Ectodermal cell (in vitro differentiated cells): Measurements from ENCODE around the gene RPL3. TPM values are rescaled to one million over a fixed set of nuclear protein-coding genes. Genes with fewer than 3 reads are reported as not detected.

Source experiments
- H3K27ac ChIP-seq: 2 replicates; pipeline ENCODE4 v1.7.0; 2013; ENCODE audit warnings: mild to moderate bottlenecking, low read depth, low read length; ENCODE audit not compliant: insufficient read depth, poor library complexity, severe bottlenecking
- H3K27me3 ChIP-seq: 2 replicates; pipeline ENCODE4 v1.7.0; 2013; ENCODE audit warnings: mild to moderate bottlenecking, low read length; ENCODE audit not compliant: insufficient read depth, control insufficient read depth, poor library complexity, severe bottlenecking
- H3K36me3 ChIP-seq: one replicate; pipeline ENCODE4 v1.7.0; 2013; ENCODE audit warnings: low read length; ENCODE audit not compliant: control insufficient read depth, insufficient read depth
- H3K4me1 ChIP-seq: one replicate; pipeline ENCODE4 v1.7.0; 2013; ENCODE audit warnings: low read length; ENCODE audit not compliant: control insufficient read depth, insufficient read depth
- H3K4me3 ChIP-seq: 2 replicates; pipeline ENCODE4 v1.7.0; 2013; ENCODE audit warnings: low read depth, low read length, control low read depth; ENCODE audit not compliant: insufficient read depth
- H3K9me3 ChIP-seq: 2 replicates; pipeline ENCODE4 v1.7.0; 2013; ENCODE audit warnings: mild to moderate bottlenecking, low read length, moderate library complexity; ENCODE audit not compliant: control insufficient read depth
- WGBS, 2 experiments: methylation state at CpG; one replicate each; pipeline ENCODE4 v1.1.7; 2013; ENCODE audit warnings: missing lambda C conversion rate in 2 of 2; 5-methylcytosine and 5-hydroxymethylcytosine counted together
- polyA plus RNA-seq, 4 experiments: library from polyadenylated mRNA; stranded (reverse); fragments of 50-300 nt; gene quantifications; one replicate each; pipeline ENCODE4 v1.2.3, GENCODE V29; 2013

RPL3 gene
- polyA plus RNA-seq (2013, experiment 1 of 4): 3,399 TPM
- polyA plus RNA-seq (2013, experiment 2 of 4): 3,309 TPM
- polyA plus RNA-seq (2013, experiment 3 of 4): 3,318 TPM
- polyA plus RNA-seq (2013, experiment 4 of 4): 3,633 TPM

GRCh38 chr22:39319284-39320022, at the start of gene RPL3:
TSS of gene RPL3 (minus strand) at chr22:39319623. CDS start at chr22:39319597, 26 bp downstream.
- Histone ChIP-seq H3K4me1 (peaks cover 28% of the 10 kb centered on the region), H3K4me3 (peak within 1 kb of the TSS; percentile 98), H3K9me3 (no peaks in the 10 kb centered on the region), H3K27me3 (no peaks in the 10 kb centered on the region), H3K27ac (peak within 1 kb of the TSS; percentile 98), H3K36me3 (peaks cover 38% of the 10 kb centered on the region)
- 0% methylated on average over 65 of the region's 65 CpGs for WGBS, 2 experiments

GRCh38 chr22:39369186-39369585, 49.8 kb upstream of the RPL3 start:
- Histone ChIP-seq H3K27me3 (no peaks in the 10 kb centered on the region), H3K27ac (no peak overlapping the region), H3K4me1 (peaks cover 7% of the 10 kb centered on the region), H3K4me3 (no peak overlapping the region), H3K36me3 (no peaks in the 10 kb centered on the region), H3K9me3 (no peaks in the 10 kb centered on the region)
- WGBS, 2 experiments: 80 to 81% methylated on average over 6 of the region's 6 CpGs

- Histone ChIP-seq H3K9me3 (no peaks in the 10 kb centered on the region), H3K4me1 (peaks cover 14% of the 10 kb centered on the region), H3K27ac (no peak overlapping the region), H3K27me3 (no peaks in the 10 kb centered on the region), H3K4me3 (no peak overlapping the region), H3K36me3 (no peaks in the 10 kb centered on the region)
- 85 to 87% methylated on average over 9 of the region's 9 CpGs for WGBS, 2 experiments
These were observed 49.1 kb upstream of the RPL3 start for GRCh38 chr22:39368461-39368911.

- Histone ChIP-seq H3K27me3 (no peaks in the 10 kb centered on the region), H3K36me3 (no peaks in the 10 kb centered on the region), H3K27ac (no peak overlapping the region), H3K9me3 (no peaks in the 10 kb centered on the region), H3K4me1 (peaks cover 19% of the 10 kb centered on the region), H3K4me3 (no peak overlapping the region)
- 91 to 93% methylated on average over 9 of the region's 9 CpGs for WGBS, 2 experiments
These were observed 47.6 kb upstream of the RPL3 start for GRCh38 chr22:39367035-39367434.

- 85 to 95% methylated on average over 3 of the region's 3 CpGs for WGBS, 2 experiments
- Histone ChIP-seq H3K9me3 (no peaks in the 10 kb centered on the region), H3K4me1 (peaks cover 23% of the 10 kb centered on the region), H3K4me3 (no peak overlapping the region), H3K27me3 (no peaks in the 10 kb centered on the region), H3K36me3 (no peaks in the 10 kb centered on the region), H3K27ac (no peak overlapping the region)
These were observed 46.0 kb upstream of the RPL3 start for GRCh38 chr22:39365492-39365780.

- no peaks in the 10 kb centered on the region for H3K27me3 ChIP-seq
- WGBS, 2 experiments: 91 to 92% methylated on average over 11 of the region's 11 CpGs
- H3K9me3 ChIP-seq: no peaks in the 10 kb centered on the region
- no peak overlapping the region for H3K4me3 ChIP-seq
- no peaks in the 10 kb centered on the region for H3K36me3 ChIP-seq
- H3K4me1 ChIP-seq: peaks cover 25% of the 10 kb centered on the region
- no peak overlapping the region for H3K27ac ChIP-seq
These were observed 45.5 kb upstream of the RPL3 start for GRCh38 chr22:39364714-39365491.

- no peaks in the 10 kb centered on the region for H3K9me3 ChIP-seq
- H3K27me3 ChIP-seq: no peaks in the 10 kb centered on the region
- 78 to 79% methylated on average over 19 of the region's 19 CpGs for WGBS, 2 experiments
- H3K4me1 ChIP-seq: peaks cover 25% of the 10 kb centered on the region
- no peak overlapping the region for H3K27ac ChIP-seq
- no peak overlapping the region for H3K4me3 ChIP-seq
- H3K36me3 ChIP-seq: no peaks in the 10 kb centered on the region
These were observed 44.5 kb upstream of the RPL3 start for GRCh38 chr22:39363751-39364515.

GRCh38 chr22:39362932-39363331, 43.5 kb upstream of the RPL3 start:
- H3K4me3 ChIP-seq: no peak overlapping the region
- no peaks in the 10 kb centered on the region for H3K27me3 ChIP-seq
- H3K9me3 ChIP-seq: no peaks in the 10 kb centered on the region
- no peak overlapping the region for H3K27ac ChIP-seq
- no peaks in the 10 kb centered on the region for H3K36me3 ChIP-seq
- WGBS, 2 experiments: 72 to 74% methylated on average over 4 of the region's 4 CpGs
- H3K4me1 ChIP-seq: peaks cover 18% of the 10 kb centered on the region

GRCh38 chr22:39362271-39362670, 42.8 kb upstream of the RPL3 start:
- no peaks in the 10 kb centered on the region for H3K27me3 ChIP-seq
- no peaks in the 10 kb centered on the region for H3K36me3 ChIP-seq
- no peaks in the 10 kb centered on the region for H3K9me3 ChIP-seq
- H3K27ac ChIP-seq: no peak overlapping the region
- no peak overlapping the region for H3K4me3 ChIP-seq
- H3K4me1 ChIP-seq: peaks cover 18% of the 10 kb centered on the region
- WGBS, 2 experiments: 60 to 64% methylated on average over 11 of the region's 11 CpGs

GRCh38 chr22:39361496-39361895, 42.1 kb upstream of the RPL3 start:
- H3K4me1 ChIP-seq: peaks cover 18% of the 10 kb centered on the region
- H3K36me3 ChIP-seq: no peaks in the 10 kb centered on the region
- H3K9me3 ChIP-seq: no peaks in the 10 kb centered on the region
- no peaks in the 10 kb centered on the region for H3K27me3 ChIP-seq
- no peak overlapping the region for H3K4me3 ChIP-seq
- WGBS, 2 experiments: 92 to 94% methylated on average over 7 of the region's 7 CpGs
- H3K27ac ChIP-seq: no peak overlapping the region
